ENCODE measurements around the gene EI24. TPM values are rescaled to one million over a fixed set of nuclear protein-coding genes. Genes with fewer than 3 reads are reported as not detected.
A peak's percentile ranks its signal among the peaks of the same experiment; 100 is the strongest.

EI24 gene
- total and polyA plus RNA-seq, 9 of the 15 experiments (the other 6 are each of a cell fraction or from before 2014, with no cell fraction given), result 50.4 to 260 (median 168) TPM

GRCh38 chr11:125568970-125569914, at the start of gene EI24 (continued):
- TF ChIP-seq SRSF9 (IDR thresholded peaks at IDR 0.05; ENCODE audit: borderline replicate concordance, low read depth, low read length) (no peak), KDM5B (IDR thresholded peaks at IDR 0.05; ENCODE audit: insufficient replicate concordance, low read depth, low read length) (peak; percentile 73), ELF2 (CRISPR knock-in tag; IDR thresholded peaks at IDR 0.05) (no peak), ZBTB1 (CRISPR knock-in tag; IDR thresholded peaks at IDR 0.05; ENCODE audit: borderline replicate concordance, low read depth) (no peak), MAFF (IDR thresholded peaks at IDR 0.05; ENCODE audit: low read length) (no peak), IFI16 (CRISPR knock-in tag; IDR thresholded peaks at IDR 0.05) (no peak), THAP7 (CRISPR knock-in tag; IDR thresholded peaks at IDR 0.05) (peak; percentile 56; the same call in 1 of the 2 replicates), COPS2 (conservative IDR thresholded peaks at IDR 0.05) (no peak), TCF7 (IDR thresholded peaks at IDR 0.05; ENCODE audit: borderline replicate concordance) (0 out of 2 replicates have a peak, but pooled peaks have one; percentile 28), HBP1 (CRISPR knock-in tag; IDR thresholded peaks at IDR 0.05) (no peak), BDP1 (IDR thresholded peaks at IDR 0.05; ENCODE audit: insufficient read depth, insufficient read length) (no peak), ASH1L (IDR thresholded peaks at IDR 0.05; ENCODE audit: borderline replicate concordance, low read depth, partially characterized antibody) (no peak), GATAD2B (IDR thresholded peaks at IDR 0.05; ENCODE audit: borderline replicate concordance) (peak; percentile 93), RNF219 (CRISPR knock-in tag; IDR thresholded peaks at IDR 0.05) (no peak), TGIF2 (CRISPR knock-in tag; IDR thresholded peaks at IDR 0.05) (no peak), DIDO1 (tag; IDR thresholded peaks at IDR 0.05; ENCODE audit: low read depth) (no peak)
- TF ChIP-seq, protein P1, sequence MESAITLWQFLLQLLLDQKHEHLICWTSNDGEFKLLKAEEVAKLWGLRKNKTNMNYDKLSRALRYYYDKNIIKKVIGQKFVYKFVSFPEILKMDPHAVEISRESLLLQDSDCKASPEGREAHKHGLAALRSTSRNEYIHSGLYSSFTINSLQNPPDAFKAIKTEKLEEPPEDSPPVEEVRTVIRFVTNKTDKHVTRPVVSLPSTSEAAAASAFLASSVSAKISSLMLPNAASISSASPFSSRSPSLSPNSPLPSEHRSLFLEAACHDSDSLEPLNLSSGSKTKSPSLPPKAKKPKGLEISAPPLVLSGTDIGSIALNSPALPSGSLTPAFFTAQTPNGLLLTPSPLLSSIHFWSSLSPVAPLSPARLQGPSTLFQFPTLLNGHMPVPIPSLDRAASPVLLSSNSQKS (CRISPR knock-in tag; IDR thresholded peaks at IDR 0.05), result no peak
